ENCODE measurements around the gene TRMT6. TPM values are rescaled to one million over a fixed set of nuclear protein-coding genes. Genes with fewer than 3 reads are reported as not detected.

The TRMT6 gene
- total RNA-seq, 6 experiments from 2014 or later, result 15.2 to 19.8 (median 18.0) TPM

- Mint-ChIP-seq H3K27me3 (ENCODE audit: insufficient read depth) (peaks cover 6% of the 10 kb centered on the region), H3K27ac (no peak overlapping the region), H3K9me3 (no peaks in the 10 kb centered on the region), H3K4me1 (ENCODE audit: low read depth) (no peaks in the 10 kb centered on the region), H3K4me3 (no peak overlapping the region), H3K36me3 (ENCODE audit: low read depth) (peaks cover 9% of the 10 kb centered on the region; the same call in 1 of the 2 replicates)
- no peak for DNase-seq
- no peak for TF ChIP-seq CTCF (IDR thresholded peaks at IDR 0.05)
Measured at GRCh38 chr20:5936238-5936637, 14.1 kb downstream of the TRMT6 start.

- no peaks in the 10 kb centered on the region for H3K4me1 Mint-ChIP-seq (ENCODE audit: low read depth)
- H3K4me3 Mint-ChIP-seq, result no peak overlapping the region
- H3K9me3 Mint-ChIP-seq, result no peaks in the 10 kb centered on the region
- peaks cover 9% of the 10 kb centered on the region; the same call in 1 of the 2 replicates for H3K36me3 Mint-ChIP-seq (ENCODE audit: low read depth)
- H3K27me3 Mint-ChIP-seq (ENCODE audit: insufficient read depth), result peaks cover 6% of the 10 kb centered on the region
- TF ChIP-seq CTCF (IDR thresholded peaks at IDR 0.05), result no peak
- DNase-seq, result no peak
- H3K27ac Mint-ChIP-seq, result no peak overlapping the region
Measured at GRCh38 chr20:5935384-5935783, 14.9 kb downstream of the TRMT6 start.

- no peak overlapping the region for H3K4me3 Mint-ChIP-seq
- no peaks in the 10 kb centered on the region for H3K4me1 Mint-ChIP-seq (ENCODE audit: low read depth)
- DNase-seq, result peak; percentile 15
- peaks cover 11% of the 10 kb centered on the region for H3K27me3 Mint-ChIP-seq (ENCODE audit: insufficient read depth)
- H3K9me3 Mint-ChIP-seq, result no peaks in the 10 kb centered on the region
- peak; percentile 59; the same call in 1 of the 2 replicates for TF ChIP-seq CTCF (IDR thresholded peaks at IDR 0.05)
- H3K36me3 Mint-ChIP-seq (ENCODE audit: low read depth), result no peaks in the 10 kb centered on the region
- H3K27ac Mint-ChIP-seq, result no peak overlapping the region
Measured at GRCh38 chr20:5933802-5934436, 16.4 kb downstream of the TRMT6 start.

GRCh38 chr20:5932796-5933195, 17.5 kb downstream of the TRMT6 start:
- Mint-ChIP-seq H3K4me1 (ENCODE audit: low read depth) (no peaks in the 10 kb centered on the region), H3K27ac (no peak overlapping the region), H3K4me3 (no peak overlapping the region), H3K27me3 (ENCODE audit: insufficient read depth) (peaks cover 11% of the 10 kb centered on the region), H3K9me3 (no peaks in the 10 kb centered on the region), H3K36me3 (ENCODE audit: low read depth) (no peaks in the 10 kb centered on the region)
- no peak for DNase-seq
- no peak for TF ChIP-seq CTCF (IDR thresholded peaks at IDR 0.05)

GRCh38 chr20:5931411-5931810, 18.9 kb downstream of the TRMT6 start:
- H3K4me3 Mint-ChIP-seq, result no peak overlapping the region
- no peaks in the 10 kb centered on the region for H3K9me3 Mint-ChIP-seq
- peaks cover 11% of the 10 kb centered on the region for H3K27me3 Mint-ChIP-seq (ENCODE audit: insufficient read depth)
- no peaks in the 10 kb centered on the region for H3K4me1 Mint-ChIP-seq (ENCODE audit: low read depth)
- TF ChIP-seq CTCF (IDR thresholded peaks at IDR 0.05), result no peak
- no peak for DNase-seq
- H3K27ac Mint-ChIP-seq, result no peak overlapping the region
- no peaks in the 10 kb centered on the region for H3K36me3 Mint-ChIP-seq (ENCODE audit: low read depth)
